Bone marrow (tissue), 2 donors: ENCODE results near the gene LIMS2.

Experiments used
- DNase-seq, 2 donors: peaks; one replicate each; lab custom pipeline; 2025; lab: John Stamatoyannopoulos, UW

The LIMS2 gene

GRCh38 chr2:127623388-127624319 lies 51.7 kb downstream of the LIMS2 start:
- no peak for DNase-seq

DNA sequence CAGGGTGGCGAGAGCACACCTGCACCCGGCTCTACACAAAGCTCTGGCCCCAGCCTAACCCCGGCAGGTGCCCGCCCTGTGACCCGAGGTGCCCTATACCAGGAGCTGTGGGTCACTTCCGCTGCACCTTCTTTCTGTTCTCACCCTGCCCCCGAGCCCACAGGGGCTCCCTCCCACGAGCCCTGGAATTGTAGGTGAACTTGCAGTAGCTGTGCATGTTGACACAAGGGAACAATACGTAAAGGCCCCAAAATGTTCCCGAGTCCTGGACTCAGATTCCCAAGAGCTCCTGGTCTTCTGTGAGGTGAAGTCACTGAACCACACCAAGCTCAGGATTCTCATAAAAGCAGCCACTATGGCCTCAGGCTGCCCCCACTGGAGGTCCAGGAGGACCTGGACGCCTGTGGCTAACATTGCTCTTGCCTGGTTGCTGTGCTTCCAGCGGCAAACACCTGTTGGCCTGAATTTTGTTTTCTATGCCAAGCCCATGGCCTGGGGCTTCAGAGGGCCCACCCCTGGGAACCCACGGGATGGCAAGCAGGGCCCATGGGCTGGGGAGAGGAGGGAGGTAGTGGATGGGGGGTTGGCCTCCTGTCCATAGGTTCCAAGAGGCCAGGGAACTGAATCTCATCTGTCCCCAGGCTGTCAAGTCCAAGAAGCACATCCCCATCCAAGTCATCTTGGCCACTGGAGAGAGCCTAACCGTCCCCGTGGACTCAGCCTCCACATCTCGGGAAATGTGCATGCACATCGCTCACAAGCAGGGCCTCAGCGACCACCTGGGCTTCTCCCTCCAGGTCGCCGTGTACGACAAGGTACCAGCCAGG lies 52.6 kb downstream of the LIMS2 start:
- no peak for DNase-seq

GRCh38 chr2:127621981-127622431 lies 53.3 kb downstream of the LIMS2 start:
- no peak for DNase-seq

DNA sequence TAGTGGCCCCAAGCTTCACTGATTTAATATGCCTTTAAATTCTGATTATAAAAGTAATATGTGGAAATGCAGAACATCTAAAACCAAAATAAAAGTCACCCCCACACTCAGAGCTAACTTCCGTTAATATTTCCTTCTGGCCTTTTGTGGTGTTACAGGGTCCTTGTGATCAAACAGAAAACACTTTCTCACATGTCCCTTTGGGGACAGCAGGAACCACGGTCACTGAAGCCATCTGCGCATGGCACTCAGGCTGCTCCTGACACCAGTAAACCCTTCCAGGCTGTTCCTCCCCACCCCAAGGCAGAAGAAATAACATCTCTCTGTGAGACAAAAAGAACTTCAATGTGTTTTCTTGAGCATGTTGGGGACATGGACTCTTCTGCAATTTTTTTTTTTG lies 54.5 kb downstream of the LIMS2 start:
- no peak for DNase-seq

DNA sequence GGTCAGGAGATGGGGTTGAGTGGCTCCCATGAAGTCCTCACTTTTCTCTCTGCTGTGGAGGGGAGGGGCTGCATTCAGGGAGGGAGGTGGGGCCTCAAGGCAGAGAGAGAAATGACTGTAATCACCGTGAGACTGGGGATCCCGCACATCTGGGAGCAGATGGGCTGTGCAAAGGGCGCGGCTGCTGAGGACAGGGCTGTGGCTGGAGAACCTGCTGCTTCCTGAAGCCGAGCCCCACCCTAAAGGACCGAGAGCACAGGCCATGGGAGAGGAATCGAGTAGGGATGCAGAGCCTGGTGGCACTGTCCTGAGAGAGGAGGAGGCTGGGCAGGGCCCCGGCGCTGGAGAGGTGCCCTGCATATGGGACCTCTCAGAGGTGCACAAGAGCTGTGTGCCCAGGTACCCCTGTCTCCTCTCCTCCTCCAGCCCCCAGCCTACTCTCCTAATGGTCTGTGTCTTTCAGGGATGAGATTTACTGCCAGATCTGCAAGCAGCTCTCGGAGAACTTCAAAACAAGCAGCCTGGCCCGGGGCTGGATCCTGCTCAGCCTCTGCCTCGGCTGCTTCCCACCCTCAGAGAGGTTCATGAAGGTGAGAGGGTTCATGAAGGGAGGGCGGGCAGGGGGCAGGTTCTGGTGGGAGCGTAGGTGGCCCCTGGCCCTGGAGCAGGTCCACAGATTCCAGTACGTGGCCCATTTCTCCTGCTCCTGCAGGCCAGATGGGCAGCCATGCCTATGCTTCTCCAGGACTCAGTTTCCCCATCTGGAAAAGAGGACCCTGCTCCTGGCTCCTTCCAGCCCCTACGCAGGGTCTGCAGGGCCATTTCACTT lies 55.2 kb downstream of the LIMS2 start:
- no peak for DNase-seq

DNA sequence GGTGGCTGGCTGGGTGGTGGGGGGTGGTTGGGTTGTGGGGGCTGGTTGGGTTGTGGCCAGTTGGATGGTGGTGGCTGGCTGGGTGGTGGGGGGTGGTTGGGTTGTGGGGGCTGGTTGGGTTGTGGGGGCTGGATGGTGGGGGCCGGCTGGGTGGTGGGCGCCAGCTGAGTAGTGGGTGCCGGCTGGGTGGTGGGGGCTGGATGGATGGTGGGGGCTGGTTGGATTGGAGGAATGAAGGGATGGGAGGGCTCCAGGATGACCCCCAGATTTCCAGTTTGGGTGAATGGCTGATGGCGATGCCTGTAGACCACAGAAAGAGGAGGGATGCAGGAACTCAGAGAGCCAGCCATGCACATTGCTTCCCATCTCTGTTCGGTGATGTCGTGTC lies 56.1 kb downstream of the LIMS2 start:
- no peak for DNase-seq

DNA sequence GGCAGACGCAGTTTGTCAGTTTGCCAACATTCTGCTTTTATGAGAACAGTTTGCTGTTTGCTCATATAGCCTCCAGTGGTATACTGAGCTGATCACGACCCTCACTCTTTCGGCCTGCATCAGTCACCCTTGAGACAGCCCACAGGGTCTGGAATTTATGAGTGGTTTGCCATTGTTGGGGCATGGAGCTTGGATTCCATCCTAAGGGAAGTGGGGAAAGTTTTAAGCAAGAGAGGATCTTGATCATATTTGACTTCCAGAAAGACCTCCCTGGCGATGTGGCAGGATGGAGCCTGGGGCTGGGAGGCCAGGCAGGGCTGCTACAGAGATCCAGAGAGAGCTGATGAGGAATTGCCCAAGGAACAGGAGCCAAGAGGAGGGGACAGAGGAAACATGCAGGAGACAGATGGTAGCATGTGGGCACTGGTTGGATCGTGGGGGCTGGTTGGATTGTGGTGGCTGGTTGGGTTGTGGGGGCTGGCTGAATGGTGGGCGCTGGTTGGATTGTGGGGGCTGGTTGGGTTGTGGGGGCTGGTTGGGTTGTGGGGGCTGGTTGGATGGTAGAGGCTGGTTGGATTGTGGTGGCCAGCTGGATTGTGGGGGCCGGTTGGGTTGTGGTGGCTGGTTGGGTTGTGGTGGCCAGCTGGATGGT lies 56.7 kb downstream of the LIMS2 start:
- no peak for DNase-seq

DNA sequence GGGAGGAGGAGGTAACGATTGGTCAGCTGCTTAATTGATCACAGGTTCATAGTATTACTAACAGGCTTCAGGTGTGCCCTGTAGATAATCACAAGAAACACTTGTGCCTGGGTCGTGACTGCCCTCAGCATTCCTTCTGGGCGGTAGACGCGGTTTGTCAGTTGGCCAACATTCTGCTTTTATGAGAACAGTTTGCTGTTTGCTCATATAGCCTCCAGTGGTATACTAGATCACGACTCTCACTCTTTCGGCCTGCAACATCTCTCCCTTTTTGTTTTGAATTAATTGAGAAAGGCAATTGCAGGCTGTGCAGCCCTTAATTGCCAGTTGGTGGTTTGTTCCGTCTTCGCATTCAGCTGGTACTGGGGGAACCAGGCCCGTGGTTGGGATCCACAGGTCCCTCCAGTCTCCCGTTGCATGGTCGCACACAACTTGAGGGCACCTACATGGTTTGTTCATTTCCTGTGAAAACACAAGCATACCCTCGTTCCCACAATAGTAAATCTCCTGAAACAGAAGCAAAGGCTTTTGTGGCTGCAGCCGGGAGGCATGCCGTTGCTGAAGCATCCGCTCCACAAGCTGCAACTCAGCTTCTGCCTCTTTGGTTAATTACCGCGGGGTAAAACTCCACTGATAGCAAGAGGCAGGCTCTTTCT lies 59.7 kb downstream of the LIMS2 start:
- DNase-seq: no peak

DNA sequence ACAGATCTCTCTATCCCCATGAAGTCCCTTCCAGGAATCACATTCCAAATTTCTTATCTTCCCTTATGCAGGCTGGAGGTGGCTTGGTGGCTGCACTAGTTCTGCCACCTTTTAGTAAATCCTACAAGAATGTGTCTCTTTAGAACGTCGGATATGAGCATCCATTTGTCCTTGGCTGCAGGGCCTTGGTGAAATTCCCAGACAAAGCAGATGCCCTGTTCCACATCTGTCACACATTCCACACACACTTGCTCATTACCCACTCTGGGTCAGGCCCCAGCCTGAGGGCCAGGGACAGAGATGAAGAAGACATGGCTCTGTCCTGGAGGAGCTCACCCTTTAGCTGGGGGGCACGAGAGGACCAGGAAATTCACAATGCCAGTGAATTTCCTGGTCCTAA lies 60.6 kb downstream of the LIMS2 start:
- DNase-seq: no peak

- DNase-seq: no peak
These were observed 61.1 kb downstream of the LIMS2 start for GRCh38 chr2:127614246-127614645.

DNA sequence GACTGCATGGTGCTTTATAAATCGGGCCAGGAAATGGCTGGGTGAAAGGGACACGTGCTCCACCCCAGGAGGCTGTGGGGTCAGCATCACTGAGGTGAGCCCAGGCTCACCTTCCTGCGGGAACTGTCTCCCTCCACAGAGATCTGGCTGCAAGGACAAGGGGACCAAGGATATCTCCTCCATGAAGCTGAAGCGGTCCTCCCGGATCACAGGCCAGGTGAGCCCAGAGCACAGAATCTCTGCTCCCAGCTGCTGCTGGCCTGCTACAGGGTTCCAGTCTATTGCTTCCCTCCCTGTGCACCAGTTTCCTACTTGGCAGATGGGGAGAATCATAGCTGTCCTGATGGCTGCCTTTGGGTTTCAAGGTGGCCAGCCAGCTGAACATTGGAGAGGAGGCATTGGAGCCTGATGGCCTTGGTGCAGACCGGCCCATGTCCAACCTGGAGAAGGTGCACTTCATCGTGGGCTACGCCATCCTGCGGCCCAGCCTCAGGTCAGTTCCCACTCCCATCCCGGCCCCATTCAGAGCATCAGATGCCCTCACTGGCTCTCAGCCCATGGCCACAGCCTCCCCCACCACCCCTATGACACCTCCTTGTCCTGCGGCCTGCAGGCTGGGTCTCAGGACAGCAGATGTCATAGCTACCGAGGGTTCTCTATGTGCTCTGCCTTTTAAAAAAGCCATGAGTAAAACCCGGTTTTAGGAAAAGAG lies 63.1 kb downstream of the LIMS2 start:
- DNase-seq: no peak

DNA sequence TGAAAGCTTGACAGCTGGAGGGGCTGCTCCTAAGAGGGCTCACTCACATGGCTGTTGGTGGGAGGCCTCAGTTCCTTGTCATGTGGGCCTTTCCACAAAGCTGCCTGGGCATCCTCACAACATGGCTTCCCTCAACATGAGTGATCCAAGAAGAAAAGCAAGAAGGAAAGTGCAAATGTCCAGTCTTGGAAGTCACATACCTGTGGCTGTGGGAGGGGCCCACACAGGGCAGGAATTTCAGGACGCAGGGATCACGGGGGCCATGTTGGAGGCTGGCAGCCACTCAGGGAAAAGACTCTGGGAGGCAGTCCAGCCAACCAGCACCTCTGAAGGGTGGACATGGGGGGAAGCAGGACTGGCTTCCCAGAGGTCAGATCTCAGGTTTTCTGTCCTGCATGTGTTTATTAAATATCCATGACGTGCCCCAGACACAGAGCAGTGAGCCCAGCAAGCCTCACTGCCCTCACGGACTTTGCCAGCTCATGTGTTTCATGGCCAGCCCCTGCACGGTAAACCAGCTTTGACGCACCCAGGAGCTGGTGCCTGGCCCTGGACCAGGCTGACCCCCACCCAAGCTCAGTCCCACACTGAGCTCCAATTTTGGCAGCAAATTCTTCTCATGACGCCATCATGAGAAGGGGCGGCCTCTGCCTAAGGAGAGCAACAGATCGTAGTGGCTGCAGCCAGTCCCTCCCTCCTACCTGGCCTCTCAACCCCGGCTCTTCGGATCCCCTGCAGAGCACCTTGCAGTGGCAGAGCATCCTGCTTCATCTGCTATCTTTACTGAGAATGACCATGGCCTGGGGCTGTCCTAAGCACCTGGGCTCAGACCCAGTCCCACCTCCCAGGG lies 64.0 kb downstream of the LIMS2 start:
- DNase-seq: no peak

- DNase-seq: no peak
These were observed 64.8 kb downstream of the LIMS2 start for GRCh38 chr2:127610561-127610960.

GRCh38 chr2:127609818-127610217 lies 65.5 kb downstream of the LIMS2 start:
- DNase-seq: no peak

DNA sequence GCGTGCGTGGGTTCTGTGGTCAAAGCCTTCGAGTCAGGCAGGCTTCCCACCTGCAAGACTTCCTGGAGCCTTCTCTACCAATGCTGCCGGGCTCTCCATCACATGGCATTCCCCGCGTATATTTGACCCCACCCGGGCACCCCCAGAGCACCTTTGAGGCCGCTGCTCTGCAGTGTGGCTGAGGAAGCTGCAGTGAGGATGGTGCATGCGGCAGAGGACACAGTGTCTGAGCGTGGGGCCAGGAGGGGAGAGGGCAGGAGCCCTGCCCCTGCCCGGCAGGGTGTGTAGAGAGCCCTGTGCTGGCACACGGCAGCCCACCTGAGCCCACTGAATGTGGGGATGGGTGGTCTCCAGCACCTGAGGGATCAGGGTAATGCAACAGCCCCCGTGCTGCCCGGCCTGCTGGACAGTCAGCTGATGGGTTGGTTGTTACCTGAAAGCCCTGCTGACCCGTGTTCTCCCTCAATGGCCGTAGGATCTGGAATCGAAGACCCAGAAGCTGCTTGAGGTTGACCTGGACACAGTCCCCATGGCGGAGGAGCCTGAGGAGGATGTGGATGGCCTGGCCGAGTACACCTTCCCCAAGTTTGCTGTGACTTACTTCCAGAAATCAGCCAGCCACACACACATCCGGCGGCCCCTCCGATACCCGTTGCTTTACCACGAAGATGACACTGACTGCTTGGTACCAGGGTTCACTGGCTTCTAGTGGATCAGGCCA lies 66.1 kb downstream of the LIMS2 start:
- DNase-seq: no peak

DNA sequence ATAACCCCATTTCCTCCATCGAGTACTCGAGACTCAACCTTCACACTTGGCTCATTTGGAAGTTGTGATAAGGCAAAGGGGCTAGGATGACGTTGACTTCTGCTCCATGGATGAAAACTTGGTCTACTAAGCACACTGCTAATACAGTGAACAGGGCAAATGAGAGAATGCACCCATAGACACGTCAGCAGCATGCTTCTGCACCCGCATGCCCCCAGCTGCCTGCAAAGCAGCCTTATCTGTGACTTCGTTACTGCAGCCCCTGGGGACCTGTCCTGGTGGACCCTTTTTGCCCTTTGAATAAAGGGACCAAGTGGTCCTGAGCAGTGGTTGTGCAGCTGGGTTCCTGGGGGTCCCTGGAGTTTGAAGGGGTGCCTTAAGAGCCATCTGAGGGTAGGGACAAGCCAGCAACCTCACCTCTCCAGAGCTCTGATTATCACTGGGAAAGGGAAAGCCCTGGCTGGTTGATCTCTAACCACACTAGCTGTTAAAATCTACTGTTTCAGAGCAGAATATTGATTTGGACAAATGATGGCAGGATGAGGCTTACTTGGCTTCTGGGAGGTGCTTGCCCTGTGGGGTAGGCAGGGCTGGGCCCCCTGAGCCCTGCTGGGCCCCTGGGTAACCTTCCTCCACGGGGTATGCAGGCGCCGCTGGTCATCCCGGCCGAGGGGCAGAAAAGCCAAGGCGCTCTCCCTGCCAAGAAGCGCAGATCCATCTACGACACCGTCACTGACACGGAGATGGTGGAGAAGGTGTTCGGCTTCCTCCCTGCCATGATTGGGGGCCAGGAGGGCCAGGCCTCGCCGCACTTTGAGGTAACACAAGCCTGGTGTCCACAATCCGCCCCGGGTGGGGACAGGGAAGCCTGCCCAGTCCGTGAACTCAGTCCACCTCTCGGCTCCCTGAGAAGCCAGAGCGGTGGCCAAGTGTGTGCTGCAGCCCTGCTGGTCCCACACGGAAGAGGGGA lies 67.0 kb downstream of the LIMS2 start:
- DNase-seq: no peak

- no peak for DNase-seq
These were observed 67.9 kb downstream of the LIMS2 start for GRCh38 chr2:127607399-127607908.
